Endothelial cell (in vitro differentiated cells): ENCODE data around the gene KHDC4. TPM values are rescaled to one million over a fixed set of nuclear protein-coding genes. Genes with fewer than 3 reads are reported as not detected.

Experiments used
- DNase-seq: peaks from one replicate; pipeline ENCODE4 v3.0.0; 2021; ENCODE audit warnings: low spot score
- H3K27ac Mint-ChIP-seq: one replicate; pipeline ENCODE4 v1.8.0; 2021; ENCODE audit warnings: mixed read lengths, inconsistent platforms; ENCODE audit not compliant: unreplicated experiment
- H3K27me3 Mint-ChIP-seq: one replicate; pipeline ENCODE4 v1.8.0; 2021; ENCODE audit warnings: mild to moderate bottlenecking, moderate library complexity, mixed read lengths, inconsistent platforms; ENCODE audit not compliant: unreplicated experiment
- H3K36me3 Mint-ChIP-seq: one replicate; pipeline ENCODE4 v1.8.0; 2021; ENCODE audit warnings: mild to moderate bottlenecking, low read depth, mixed read lengths, inconsistent platforms; ENCODE audit not compliant: unreplicated experiment
- H3K4me1 Mint-ChIP-seq: one replicate; pipeline ENCODE4 v1.8.0; 2021; ENCODE audit warnings: mild to moderate bottlenecking, mixed read lengths, inconsistent platforms; ENCODE audit not compliant: unreplicated experiment
- H3K4me3 Mint-ChIP-seq: one replicate; pipeline ENCODE4 v1.8.0; 2021; ENCODE audit warnings: mild to moderate bottlenecking, mixed read lengths, inconsistent platforms; ENCODE audit not compliant: unreplicated experiment
- H3K9me3 Mint-ChIP-seq: one replicate; pipeline ENCODE4 v1.8.0; 2021; ENCODE audit warnings: mixed read lengths, inconsistent platforms; ENCODE audit not compliant: unreplicated experiment
- CTCF ChIP-seq: fragments of 200-600 bp; sonication (generic); IDR thresholded peaks from one replicate; pipeline ENCODE4 v1.5.0; 2021; ENCODE audit warnings: antibody characterized with exemption; ENCODE audit not compliant: unreplicated experiment
- total RNA-seq: library from RNA; stranded (reverse); fragmentation: NEBNext Ultra II Directional; extraction: Animal tissue kit (Norgen Biotek cat#: 25700); gene quantifications from one replicate; pipeline ENCODE4 v1.2.1, GENCODE V29; 2021; ENCODE audit not compliant: unreplicated experiment

KHDC4 gene
- total RNA-seq, 1 donor from 2014 or later, result 42.6 TPM

GRCh38 chr1:155929057-155929456 lies 5.2 kb downstream of the KHDC4 start:
- no peak for TF ChIP-seq CTCF
- no peak for DNase-seq
- Mint-ChIP-seq H3K27me3 (no peaks in the 10 kb centered on the region), H3K27ac (no peak overlapping the region), H3K4me1 (peaks cover 20% of the 10 kb centered on the region), H3K4me3 (peak overlapping the region; percentile 5), H3K36me3 (peaks cover 39% of the 10 kb centered on the region), H3K9me3 (no peaks in the 10 kb centered on the region)

GRCh38 chr1:155925506-155925905 lies 8.7 kb downstream of the KHDC4 start:
- no peaks in the 10 kb centered on the region for H3K9me3 Mint-ChIP-seq
- no peak overlapping the region for H3K27ac Mint-ChIP-seq
- TF ChIP-seq CTCF, result no peak
- H3K4me3 Mint-ChIP-seq, result no peak overlapping the region
- H3K36me3 Mint-ChIP-seq, result peaks cover 55% of the 10 kb centered on the region
- H3K4me1 Mint-ChIP-seq, result peaks cover 1% of the 10 kb centered on the region
- peaks cover 2% of the 10 kb centered on the region for H3K27me3 Mint-ChIP-seq
- no peak for DNase-seq

GRCh38 chr1:155920717-155921116 lies 13.5 kb downstream of the KHDC4 start:
- peaks cover 2% of the 10 kb centered on the region for H3K27me3 Mint-ChIP-seq
- no peak for TF ChIP-seq CTCF
- peaks cover 53% of the 10 kb centered on the region for H3K36me3 Mint-ChIP-seq
- H3K27ac Mint-ChIP-seq, result no peak overlapping the region
- no peak overlapping the region for H3K4me3 Mint-ChIP-seq
- DNase-seq, result no peak
- H3K9me3 Mint-ChIP-seq, result no peaks in the 10 kb centered on the region
- H3K4me1 Mint-ChIP-seq, result no peaks in the 10 kb centered on the region

GRCh38 chr1:155919801-155920200 lies 14.4 kb downstream of the KHDC4 start:
- peaks cover 50% of the 10 kb centered on the region for H3K36me3 Mint-ChIP-seq
- TF ChIP-seq CTCF, result no peak
- H3K9me3 Mint-ChIP-seq, result no peaks in the 10 kb centered on the region
- no peak overlapping the region for H3K27ac Mint-ChIP-seq
- no peak for DNase-seq
- H3K27me3 Mint-ChIP-seq, result peaks cover 2% of the 10 kb centered on the region
- no peaks in the 10 kb centered on the region for H3K4me1 Mint-ChIP-seq
- no peak overlapping the region for H3K4me3 Mint-ChIP-seq

GRCh38 chr1:155918660-155919059 lies 15.6 kb downstream of the KHDC4 start:
- Mint-ChIP-seq H3K27me3 (peaks cover 2% of the 10 kb centered on the region), H3K27ac (no peak overlapping the region), H3K9me3 (no peaks in the 10 kb centered on the region), H3K36me3 (peaks cover 52% of the 10 kb centered on the region), H3K4me3 (no peak overlapping the region), H3K4me1 (no peaks in the 10 kb centered on the region)
- no peak for TF ChIP-seq CTCF
- no peak for DNase-seq
